PC-3 (cell line): ENCODE results near the gene BCAS1. TPM values are rescaled to one million over a fixed set of nuclear protein-coding genes. Genes with fewer than 3 reads are reported as not detected.

Experiments
- ATAC-seq: fragments of 200-7000 bp; cut with Tn5 transposase; 2 replicates; pipeline ENCODE4 v1.9.1; 2020; ENCODE audit warnings: mild to moderate bottlenecking, moderate library complexity
- BruUV-seq: library from RNA; stranded (reverse); fragments of 400-500 nt; replicated peaks from 2 replicates; lab custom pipeline; 2021; lab: Mats Ljungman, UMichigan
- CTCF ChIA-PET: fragments of 300-600 bp; sonication (Branson Sonifier 250); formaldehyde crosslinking; loops from one replicate; lab custom pipeline; 2022; ENCODE audit warnings: antibody characterized with exemption; lab: Charles Lee
- POLR2A ChIA-PET: fragments of 300-600 bp; sonication (Branson Sonifier 250); formaldehyde crosslinking; loops from one replicate; lab custom pipeline; 2022; ENCODE audit warnings: antibody characterized with exemption; ENCODE audit not compliant: unreplicated experiment; lab: Charles Lee
- DNase-seq: peaks from one replicate; pipeline ENCODE4 v3.0.0-alpha.2; 2015
- H2AFZ ChIP-seq: fragments of 300-600 bp; sonication (generic); 2 replicates; pipeline ENCODE4 v1.6.0; 2016; ENCODE audit warnings: antibody characterized with exemption, low read length
- H3F3A ChIP-seq: fragments of 300-600 bp; sonication (generic); one replicate; pipeline ENCODE4 v1.6.0; 2017; ENCODE audit warnings: antibody characterized with exemption, low read length, control low read depth, mild to moderate bottlenecking; ENCODE audit not compliant: unreplicated experiment
- H3K27ac ChIP-seq: fragments of 300-600 bp; sonication (generic); 2 replicates; pipeline ENCODE4 v1.5.1; 2016; ENCODE audit warnings: mild to moderate bottlenecking, low read length
- H3K27me3 ChIP-seq: fragments of 300-600 bp; sonication (generic); 2 replicates; pipeline ENCODE4 v1.6.1; 2016; ENCODE audit warnings: low read length, mixed read lengths
- H3K36me3 ChIP-seq: fragments of 300-600 bp; sonication (generic); 2 replicates; pipeline ENCODE4 v1.6.1; 2016; ENCODE audit warnings: low read depth, mixed run types, low read length, mixed read lengths
- H3K4me1 ChIP-seq: fragments of 300-600 bp; sonication (generic); 2 replicates; pipeline ENCODE4 v1.5.1; 2016; ENCODE audit warnings: low read length; ENCODE audit not compliant: insufficient read depth
- H3K4me2 ChIP-seq: fragments of 300-600 bp; sonication (generic); 2 replicates; pipeline ENCODE4 v1.6.0; 2016; ENCODE audit warnings: low read length
- H3K4me3 ChIP-seq: fragments of 300-600 bp; sonication (generic); 2 replicates; pipeline ENCODE4 v1.5.1; 2016; ENCODE audit warnings: mild to moderate bottlenecking, low read length, mixed read lengths
- H3K79me2 ChIP-seq: fragments of 300-600 bp; sonication (generic); 2 replicates; pipeline ENCODE4 v1.6.1; 2017; ENCODE audit warnings: low read length, mixed read lengths
- H3K9ac ChIP-seq: fragments of 300-600 bp; sonication (generic); 2 replicates; pipeline ENCODE4 v1.6.0; 2016; ENCODE audit warnings: mild to moderate bottlenecking, low read length
- H3K9me2 ChIP-seq: fragments of 300-600 bp; sonication (generic); replicated peaks from 2 replicates; pipeline ENCODE4 v1.6.1; 2016; ENCODE audit warnings: mixed run types, low read length, mixed read lengths
- H3K9me3 ChIP-seq: fragments of 300-600 bp; sonication (generic); 2 replicates; pipeline ENCODE4 v1.6.1; 2016; ENCODE audit warnings: low read length, mixed read lengths
- H4K20me1 ChIP-seq: fragments of 300-600 bp; sonication (generic); 2 replicates; pipeline ENCODE4 v1.6.1; 2016; ENCODE audit warnings: low read length, mixed read lengths
- CTCF ChIP-seq: fragments of 300-600 bp; sonication (generic); conservative IDR thresholded peaks from 2 replicates; pipeline ENCODE4 v1.5.1; 2017; ENCODE audit warnings: antibody characterized with exemption, low read depth, mild to moderate bottlenecking, low read length
- EZH2 ChIP-seq: fragments of 300-600 bp; sonication (generic); IDR thresholded peaks from one replicate; pipeline ENCODE4 v1.6.1; 2017; ENCODE audit warnings: antibody characterized with exemption, mild to moderate bottlenecking, low read length; ENCODE audit not compliant: unreplicated experiment
- EZH2phosphoT487 ChIP-seq: fragments of 300-600 bp; sonication (generic); IDR thresholded peaks from 2 replicates; pipeline ENCODE4 v1.6.1; 2018; ENCODE audit warnings: mild to moderate bottlenecking, antibody characterized with exemption, low read length, borderline replicate concordance
- intact Hi-C: fragments of 100-400 bp; cut with micrococcal nuclease; formaldehyde crosslinking; loops from 2 replicates; pipeline ENCODE4 v1.9.0; 2023
- total RNA-seq: library from RNA; depleted of rRNA; stranded (reverse); fragments of >200 nt; gene quantifications from 2 replicates; pipeline ENCODE4 v1.2.3, GENCODE V29; 2014

The BCAS1 gene
- total RNA-seq, 1 experiment from 2014 or later = 0.18 TPM

- Histone ChIP-seq H3K4me3 (no peak overlapping the region), H3K9me3 (no peaks in the 10 kb centered on the region), H3K4me2 (no peak overlapping the region), H4K20me1 (no peaks in the 10 kb centered on the region), H2AFZ (no peak overlapping the region), H3K4me1 (no peaks in the 10 kb centered on the region), H3F3A (no peaks in the 10 kb centered on the region), H3K27ac (no peak overlapping the region), H3K9me2 (no peaks in the 10 kb centered on the region), H3K9ac (no peak overlapping the region), H3K27me3 (peaks cover 25% of the 10 kb centered on the region; the same call in 1 of the 2 replicates), H3K36me3 (no peaks in the 10 kb centered on the region), H3K79me2 (no peaks in the 10 kb centered on the region)
- CTCF ChIA-PET = no interaction called here
- POLR2A ChIA-PET = no interaction called here
- ATAC-seq = no peak
- no peak for DNase-seq
- TF ChIP-seq EZH2 (no peak), CTCF (no peak), EZH2phosphoT487 (no peak)
- intact Hi-C loops = no loop called here
- no TSS peak for BruUV-seq
Measured at GRCh38 chr20:53971096-53971683, 99.2 kb downstream of the BCAS1 start.

GRCh38 chr20:53970232-53970631, 100.2 kb downstream of the BCAS1 start:
- H3F3A ChIP-seq = no peaks in the 10 kb centered on the region
- no peaks in the 10 kb centered on the region for H4K20me1 ChIP-seq
- no peak for ATAC-seq
- H3K36me3 ChIP-seq = no peaks in the 10 kb centered on the region
- no peak for DNase-seq
- H3K4me2 ChIP-seq = no peak overlapping the region
- H3K4me1 ChIP-seq = no peaks in the 10 kb centered on the region
- no peaks in the 10 kb centered on the region for H3K9me3 ChIP-seq
- H3K4me3 ChIP-seq = no peak overlapping the region
- peaks cover 32% of the 10 kb centered on the region; the same call in 1 of the 2 replicates for H3K27me3 ChIP-seq
- H3K27ac ChIP-seq = no peak overlapping the region
- BruUV-seq = no TSS peak
- intact Hi-C loops = no loop called here
- H2AFZ ChIP-seq = no peak overlapping the region
- H3K79me2 ChIP-seq = no peaks in the 10 kb centered on the region
- CTCF ChIA-PET = no interaction called here
- POLR2A ChIA-PET = no interaction called here
- H3K9me2 ChIP-seq = no peaks in the 10 kb centered on the region
- TF ChIP-seq CTCF (no peak), EZH2phosphoT487 (no peak), EZH2 (no peak)
- H3K9ac ChIP-seq = no peak overlapping the region

GRCh38 chr20:53967527-53967926, 102.9 kb downstream of the BCAS1 start:
- Histone ChIP-seq H3K4me2 (no peak overlapping the region), H3K27me3 (peaks cover 26% of the 10 kb centered on the region; the same call in 1 of the 2 replicates), H3K4me1 (peaks cover 7% of the 10 kb centered on the region), H3K9me2 (no peaks in the 10 kb centered on the region), H3F3A (no peaks in the 10 kb centered on the region), H3K79me2 (no peaks in the 10 kb centered on the region), H3K4me3 (no peak overlapping the region), H3K27ac (no peak overlapping the region), H2AFZ (no peak overlapping the region), H3K9ac (no peak overlapping the region), H3K9me3 (no peaks in the 10 kb centered on the region), H3K36me3 (no peaks in the 10 kb centered on the region), H4K20me1 (no peaks in the 10 kb centered on the region)
- CTCF ChIA-PET = no interaction called here
- no peak for TF ChIP-seq CTCF
- TF ChIP-seq EZH2phosphoT487 = no peak
- TF ChIP-seq EZH2 = no peak
- intact Hi-C loops = no loop called here
- no peak for DNase-seq
- POLR2A ChIA-PET = no interaction called here
- no peak for ATAC-seq
- BruUV-seq = no TSS peak
